ENCODE results near the gene RASGRP1.
A peak's percentile ranks its signal among the peaks of the same experiment; 100 is the strongest.
"Not testable (repeated sequence)": the region's sequence is repeated elsewhere in the genome, so short reads cannot be mapped to it uniquely, and the experiment has no call there.

RASGRP1 gene

GRCh38 chr15:38564557-38565286 lies at the start of gene RASGRP1:
Gene RASGRP1 (minus strand): TSS chr15:38564814. CDS start chr15:38564628, 186 bp downstream.
- DNase-seq: peak; percentile 84

- DNase-seq: peak; percentile 39
Observed at GRCh38 chr15:38613085-38613484, 48.5 kb upstream of the RASGRP1 start.

GRCh38 chr15:38612159-38612863 lies 47.7 kb upstream of the RASGRP1 start:
- DNase-seq: peak; percentile 85

- peak; percentile 73 for DNase-seq
Observed at GRCh38 chr15:38611228-38611627, 46.6 kb upstream of the RASGRP1 start.

GRCh38 chr15:38610748-38611147 lies 46.1 kb upstream of the RASGRP1 start:
- peak; percentile 80 for DNase-seq

- DNase-seq: no peak
Observed at GRCh38 chr15:38609097-38609738, 44.6 kb upstream of the RASGRP1 start.

- no peak for DNase-seq
Observed at GRCh38 chr15:38608682-38609081, 44.1 kb upstream of the RASGRP1 start.

GRCh38 chr15:38605744-38606143 lies 41.1 kb upstream of the RASGRP1 start:
- peak; percentile 31 for DNase-seq

- no peak for DNase-seq
Observed at GRCh38 chr15:38603672-38604071, 39.1 kb upstream of the RASGRP1 start.

- DNase-seq: no peak
Observed at GRCh38 chr15:38602910-38603670, 38.5 kb upstream of the RASGRP1 start.

GRCh38 chr15:38600236-38600635 lies 35.6 kb upstream of the RASGRP1 start:
- DNase-seq: no peak

GRCh38 chr15:38598749-38599148 lies 34.1 kb upstream of the RASGRP1 start:
- no peak for DNase-seq

- DNase-seq: no peak
Observed at GRCh38 chr15:38597219-38597800, 32.7 kb upstream of the RASGRP1 start.

GRCh38 chr15:38593524-38593923 lies 28.9 kb upstream of the RASGRP1 start:
- DNase-seq: no peak

- DNase-seq: peak; percentile 46
Observed at GRCh38 chr15:38589502-38589901, 24.9 kb upstream of the RASGRP1 start.

- DNase-seq: no peak
Observed at GRCh38 chr15:38588672-38589071, 24.1 kb upstream of the RASGRP1 start.

GRCh38 chr15:38587214-38587613 lies 22.6 kb upstream of the RASGRP1 start:
- DNase-seq: no peak

- DNase-seq: not testable (repeated sequence)
Observed at GRCh38 chr15:38586005-38586404, 21.4 kb upstream of the RASGRP1 start.

GRCh38 chr15:38578626-38579025 lies 14.0 kb upstream of the RASGRP1 start:
- no peak for DNase-seq

- no peak for DNase-seq
Observed at GRCh38 chr15:38577424-38577987, 12.9 kb upstream of the RASGRP1 start.

- DNase-seq: no peak
Observed at GRCh38 chr15:38576837-38577236, 12.2 kb upstream of the RASGRP1 start.

- no peak for DNase-seq
Observed at GRCh38 chr15:38576261-38576660, 11.6 kb upstream of the RASGRP1 start.
